GM18502 (cell line): ENCODE measurements around the gene CSNK2B.

Experiments used
- ATAC-seq: cut with Tn5 transposase; IDR thresholded peaks from one replicate; pipeline ENCODE4 v1.9.1; 2021; ENCODE audit warnings: mild to moderate bottlenecking; ENCODE audit not compliant: unreplicated experiment, poor library complexity

CSNK2B gene

GRCh38 chr6:31636698-31637596, 28.9 kb upstream of the CSNK2B start:
- ATAC-seq = no peak

- ATAC-seq = no peak
These were observed 26.8 kb upstream of the CSNK2B start for GRCh38 chr6:31639043-31639442.

GRCh38 chr6:31639449-31639861, 26.4 kb upstream of the CSNK2B start:
- ATAC-seq = no peak

- ATAC-seq = no peak
These were observed 25.3 kb upstream of the CSNK2B start for GRCh38 chr6:31640612-31641011.

GRCh38 chr6:31641370-31641769, 24.5 kb upstream of the CSNK2B start:
- no peak for ATAC-seq

GRCh38 chr6:31642798-31643570, 22.9 kb upstream of the CSNK2B start:
- ATAC-seq = no peak

- no peak for ATAC-seq
These were observed 21.9 kb upstream of the CSNK2B start for GRCh38 chr6:31643818-31644454.

GRCh38 chr6:31645325-31645724, 20.6 kb upstream of the CSNK2B start:
- no peak for ATAC-seq

GRCh38 chr6:31651602-31652191, 14.2 kb upstream of the CSNK2B start:
- peak; percentile 35 for ATAC-seq

GRCh38 chr6:31652925-31653724, 12.8 kb upstream of the CSNK2B start:
- peak; percentile 64 for ATAC-seq

- no peak for ATAC-seq
These were observed 11.1 kb upstream of the CSNK2B start for GRCh38 chr6:31654574-31655348.

- no peak for ATAC-seq
These were observed 10.3 kb upstream of the CSNK2B start, which contains the start of gene APOM for GRCh38 chr6:31655349-31656237. APOM (plus strand) TSS chr6:31655894; CDS start chr6:31655967, 73 bp downstream.

- ATAC-seq = no peak
These were observed 8.3 kb upstream of the CSNK2B start for GRCh38 chr6:31657406-31658157.

GRCh38 chr6:31658158-31658688, 7.7 kb upstream of the CSNK2B start:
- ATAC-seq = no peak

- no peak for ATAC-seq
These were observed 6.8 kb upstream of the CSNK2B start for GRCh38 chr6:31658983-31659648.

- ATAC-seq = no peak
These were observed 6.1 kb upstream of the CSNK2B start for GRCh38 chr6:31659649-31660380.
